Measurements from ENCODE around the gene RGS6. TPM values are rescaled to one million over a fixed set of nuclear protein-coding genes. Genes with fewer than 3 reads are reported as not detected.

Gene RGS6
- total RNA-seq, 2 experiments from 2014 or later = not detected

DNA sequence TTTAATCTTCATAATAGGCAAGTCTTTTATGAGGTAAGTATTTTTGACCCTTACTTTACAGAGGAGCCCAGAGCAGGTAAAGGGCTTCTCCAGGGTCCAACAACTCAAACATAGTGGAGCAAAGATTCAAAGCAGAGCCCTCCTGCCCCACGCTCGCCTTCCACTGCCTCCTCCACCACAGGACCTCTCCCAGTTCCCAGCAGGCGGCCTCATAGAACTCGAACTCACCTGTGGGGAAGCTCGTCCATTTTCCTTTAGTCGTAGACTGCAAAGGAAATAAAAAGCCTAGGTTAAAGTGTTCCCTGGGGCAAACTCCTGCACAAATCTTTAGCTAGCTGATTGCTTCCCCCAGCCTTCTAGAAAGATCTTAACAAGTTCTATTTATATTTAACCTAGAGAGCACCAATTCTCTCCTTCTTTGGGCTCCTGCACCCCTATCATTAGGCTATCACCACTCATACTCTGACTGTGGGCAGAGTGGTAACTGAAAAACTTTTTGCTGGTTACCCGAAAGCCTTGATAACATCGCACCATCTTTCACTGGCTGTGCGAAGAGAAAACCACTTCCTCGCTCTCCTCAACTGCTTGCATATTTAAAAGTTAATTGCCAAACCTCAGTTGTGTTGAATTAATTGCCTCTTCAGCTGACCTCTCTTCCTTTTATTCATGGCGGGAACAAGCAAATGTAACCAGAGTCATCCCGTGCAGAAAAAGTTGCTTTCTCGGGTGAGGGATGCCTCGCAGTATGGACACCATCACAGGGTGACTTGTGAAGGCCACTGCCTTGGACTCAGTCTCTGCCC lies 662.1 kb downstream of the RGS6 start:
- no TSS peak for BruUV-seq (replicated peaks)

GRCh38 chr14:72595152-72595862 lies 663.1 kb downstream of the RGS6 start:
- intact Hi-C loops (cut with micrococcal nuclease; ENCODE audit: unreplicated experiment) = no loop called here
- Histone ChIP-seq H3K9me3 (ENCODE audit: low read length) (no peaks in the 10 kb centered on the region), H3K4me1 (ENCODE audit: insufficient read depth, low read length, poor library complexity, severe bottlenecking) (peaks cover 6% of the 10 kb centered on the region), H3K4me2 (ENCODE audit: low read length) (no peak overlapping the region), H3K9me2 (ENCODE audit: insufficient read depth, low read length) (no peaks in the 10 kb centered on the region), H3K79me2 (ENCODE audit: insufficient read depth, low read depth, low read length) (no peaks in the 10 kb centered on the region), H3K27ac (ENCODE audit: low read depth, low read length, poor library complexity, severe bottlenecking) (no peak overlapping the region), H3K36me3 (ENCODE audit: insufficient read depth, low read length) (no peaks in the 10 kb centered on the region), H4K20me1 (ENCODE audit: insufficient read depth, low read length) (no peaks in the 10 kb centered on the region), H3K4me3 (ENCODE audit: low read depth, low read length, poor library complexity, severe bottlenecking) (no peak overlapping the region), H2AFZ (ENCODE audit: low read length) (no peak overlapping the region)
- TF ChIP-seq, protein P1, sequence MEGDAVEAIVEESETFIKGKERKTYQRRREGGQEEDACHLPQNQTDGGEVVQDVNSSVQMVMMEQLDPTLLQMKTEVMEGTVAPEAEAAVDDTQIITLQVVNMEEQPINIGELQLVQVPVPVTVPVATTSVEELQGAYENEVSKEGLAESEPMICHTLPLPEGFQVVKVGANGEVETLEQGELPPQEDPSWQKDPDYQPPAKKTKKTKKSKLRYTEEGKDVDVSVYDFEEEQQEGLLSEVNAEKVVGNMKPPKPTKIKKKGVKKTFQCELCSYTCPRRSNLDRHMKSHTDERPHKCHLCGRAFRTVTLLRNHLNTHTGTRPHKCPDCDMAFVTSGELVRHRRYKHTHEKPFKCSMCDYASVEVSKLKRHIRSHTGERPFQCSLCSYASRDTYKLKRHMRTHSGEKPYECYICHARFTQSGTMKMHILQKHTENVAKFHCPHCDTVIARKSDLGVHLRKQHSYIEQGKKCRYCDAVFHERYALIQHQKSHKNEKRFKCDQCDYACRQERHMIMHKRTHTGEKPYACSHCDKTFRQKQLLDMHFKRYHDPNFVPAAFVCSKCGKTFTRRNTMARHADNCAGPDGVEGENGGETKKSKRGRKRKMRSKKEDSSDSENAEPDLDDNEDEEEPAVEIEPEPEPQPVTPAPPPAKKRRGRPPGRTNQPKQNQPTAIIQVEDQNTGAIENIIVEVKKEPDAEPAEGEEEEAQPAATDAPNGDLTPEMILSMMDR (conservative IDR thresholded peaks at IDR 0.05; ENCODE audit: low read length) = no peak
- no peak for TF ChIP-seq EZH2phosphoT487 (IDR thresholded peaks at IDR 0.05; ENCODE audit: borderline replicate concordance, low read depth, low read length)
- DNase-seq (ENCODE audit: low spot score) = no peak
- no TSS peak for BruUV-seq (replicated peaks)
- CTCF ChIA-PET (ENCODE audit: unreplicated experiment) = no interaction called here
- POLR2A ChIA-PET = interaction anchor here (0.5 kb wide), 1 partner anchor 124 kb away, joined by 3 read pairs; no protein-coding TSS in a partner anchor

More for the DNA sequence above, 662.1 kb downstream of the RGS6 start:
- H4K20me1 ChIP-seq (ENCODE audit: insufficient read depth, low read length) = no peaks in the 10 kb centered on the region
- H3K4me1 ChIP-seq (ENCODE audit: insufficient read depth, low read length, poor library complexity, severe bottlenecking) = peaks cover 6% of the 10 kb centered on the region
- H2AFZ ChIP-seq (ENCODE audit: low read length) = no peak overlapping the region
- no peak overlapping the region for H3K4me3 ChIP-seq (ENCODE audit: low read depth, low read length, poor library complexity, severe bottlenecking)
- H3K4me2 ChIP-seq (ENCODE audit: low read length) = no peak overlapping the region
- no peaks in the 10 kb centered on the region for H3K9me3 ChIP-seq (ENCODE audit: low read length)
- intact Hi-C loops (cut with micrococcal nuclease; ENCODE audit: unreplicated experiment) = no loop called here
- no peaks in the 10 kb centered on the region for H3K79me2 ChIP-seq (ENCODE audit: insufficient read depth, low read depth, low read length)
- H3K27ac ChIP-seq (ENCODE audit: low read depth, low read length, poor library complexity, severe bottlenecking) = no peak overlapping the region
- ChIA-PET CTCF (ENCODE audit: unreplicated experiment) (no interaction called here), POLR2A (interaction anchor here (0.8 kb wide), 1 partner anchor 78 kb away, joined by 3 read pairs; no protein-coding TSS in a partner anchor)
- H3K9me2 ChIP-seq (ENCODE audit: insufficient read depth, low read length) = no peaks in the 10 kb centered on the region
- TF ChIP-seq EZH2phosphoT487 (IDR thresholded peaks at IDR 0.05; ENCODE audit: borderline replicate concordance, low read depth, low read length) = no peak
- TF ChIP-seq, protein P1 (conservative IDR thresholded peaks at IDR 0.05; ENCODE audit: low read length) = no peak
- H3K36me3 ChIP-seq (ENCODE audit: insufficient read depth, low read length) = no peaks in the 10 kb centered on the region
- no peak for DNase-seq (ENCODE audit: low spot score)

Data from OCI-LY7 (cell line).